Measurements from ENCODE around the gene FBRS. TPM values are rescaled to one million over a fixed set of nuclear protein-coding genes. Genes with fewer than 3 reads are reported as not detected.

The FBRS gene
- total and polyA plus RNA-seq, 2 of the 8 experiments (the other 6 are each of a cell fraction or from before 2014, with no cell fraction given) = 2.4 to 13.9 TPM

- H2BK5ac ChIP-seq (ENCODE audit: low read depth, low read length) = no peak overlapping the region
- H3K14ac ChIP-seq (ENCODE audit: insufficient read length) = no peak overlapping the region
- H2AK5ac ChIP-seq (ENCODE audit: low read depth, low read length) = no peak overlapping the region
- no peak overlapping the region for H3K18ac ChIP-seq (ENCODE audit: extremely low read depth, low read length)
- ChIA-PET CTCF (ENCODE audit: partially characterized antibody) (interaction anchor here (0.7 to 2.5 kb wide), 7 partner anchors 10 to 249 kb away, joined by 3 to 15 read pairs (median 3); partner anchors contain the start of gene DCTPP1), POLR2A (ENCODE audit: partially characterized antibody) (interaction anchor here (0.7 to 2.4 kb wide), 15 partner anchors 8 to 264 kb away, joined by 3 to 16 read pairs (median 4); partner anchors contain the start of genes FBRS, PHKG2 and SRCAP)
- H2BK12ac ChIP-seq (ENCODE audit: low read depth, low read length) = no peak overlapping the region
- peaks cover 11 to 27% of the 10 kb centered on the region in 2 experiments for H4K20me1 ChIP-seq (replicated peaks in 1 of 2; ENCODE audit: control insufficient read depth in 1 of 2, insufficient read depth in 2 of 2, low read length in 2 of 2)
- no peak overlapping the region for H2BK120ac ChIP-seq (replicated peaks; ENCODE audit: low read depth, low read length)
- no peak overlapping the region for H4K5ac ChIP-seq (ENCODE audit: insufficient read length, low read depth, low read length)
- H3K4me3 ChIP-seq (ENCODE audit: extremely low read depth in 1 of 4, insufficient read depth in 2 of 4, low read depth in 3 of 4, low read length in 4 of 4) = no peak overlapping the region
- TF ChIP-seq BACH1 (IDR thresholded peaks at IDR 0.05; ENCODE audit: low read length) = no peak
- TF ChIP-seq NRF1 (IDR thresholded peaks at IDR 0.05; ENCODE audit: low read depth, low read length) = no peak
- TF ChIP-seq TAF7 (optimal IDR thresholded peaks at IDR 0.05; ENCODE audit: borderline replicate concordance, low read depth, low read length) = no peak
- H2AFZ ChIP-seq (ENCODE audit: low read length) = no peak overlapping the region
- no peaks in the 10 kb centered on the region; a peak in 1 of 4 replicates for H3K9me3 ChIP-seq (ENCODE audit: insufficient read depth in 2 of 2, low read depth in 1 of 2, low read length in 1 of 2)
- H4K91ac ChIP-seq (replicated peaks; ENCODE audit: insufficient read length, low read length) = no peak overlapping the region
- H3K23ac ChIP-seq (ENCODE audit: insufficient read length) = no peak overlapping the region
- no peaks in the 10 kb centered on the region; the same call in 1 of the 2 replicates for H3K23me2 ChIP-seq (ENCODE audit: low read depth, low read length)
- no peak for DNase-seq (ENCODE audit: low read depth in 1 of 2, low spot score in 2 of 2)
- H2BK20ac ChIP-seq (ENCODE audit: low read length) = no peak overlapping the region
- H3K4ac ChIP-seq (replicated peaks; ENCODE audit: insufficient read length, low read depth, low read length) = no peak overlapping the region
- H3K36me3 ChIP-seq (ENCODE audit: control insufficient read depth in 2 of 4, insufficient read depth in 4 of 4, low read length in 3 of 4) = no peaks in the 10 kb centered on the region
- H3K9ac ChIP-seq (replicated peaks in 1 of 4; ENCODE audit: extremely low read depth in 1 of 4, low read depth in 3 of 4, low read length in 3 of 4) = no peak overlapping the region
- FAIRE-seq = no peak
- H3K79me2 ChIP-seq (ENCODE audit: control insufficient read depth in 1 of 2, insufficient read depth in 2 of 2, low read length in 2 of 2) = no peaks in the 10 kb centered on the region
- no peak overlapping the region for H3K27ac ChIP-seq (ENCODE audit: low read depth, low read length)
- peaks cover 0 to 3% (median 3%) of the 10 kb centered on the region in 4 experiments; a peak in 4 of 7 replicates for H3K4me1 ChIP-seq (replicated peaks in 1 of 4; ENCODE audit: control insufficient read depth in 3 of 4, insufficient read depth in 4 of 4, low read length in 3 of 4)
- H3K27me3 ChIP-seq (replicated peaks in 1 of 4; ENCODE audit: control insufficient read depth in 3 of 4, extremely low read depth in 1 of 4, insufficient read depth in 3 of 4, low read length in 3 of 4) = peaks cover 74 to 95% (median 94%) of the 10 kb centered on the region in 4 experiments
- H4K8ac ChIP-seq (ENCODE audit: extremely low read depth, insufficient read depth, low read length) = no peak overlapping the region
- no peak overlapping the region for H2BK15ac ChIP-seq (ENCODE audit: low read length)
- no peaks in the 10 kb centered on the region for H3K79me1 ChIP-seq (ENCODE audit: low read depth, low read length)
- WGBS, 2 experiments (ENCODE audit: extremely low coverage in 1 of 2, insufficient coverage in 1 of 2, insufficient read length in 1 of 2, insufficient replicate concordance in 2 of 2, low coverage in 1 of 2, low lambda C conversion rate in 2 of 2, missing lambda C conversion rate in 1 of 2) = 56% methylated on average over 3 of the region's 3 CpGs; no CpG with 5 or more reads in 1 of the 2 experiments
- H3K4me2 ChIP-seq (ENCODE audit: insufficient read depth in 1 of 2, low read depth in 2 of 2, low read length in 2 of 2) = no peak overlapping the region
- no peak overlapping the region for H3K56ac ChIP-seq (replicated peaks; ENCODE audit: insufficient read length, low read depth, low read length)
These were observed 20.3 kb downstream of the FBRS start for GRCh38 chr16:30678586-30678970.
